Measurements from ENCODE around the gene ANKRD13A.
"Not testable (repeated sequence)": the region's sequence is repeated elsewhere in the genome, so short reads cannot be mapped to it uniquely, and the experiment has no call there.

Gene ANKRD13A

DNA sequence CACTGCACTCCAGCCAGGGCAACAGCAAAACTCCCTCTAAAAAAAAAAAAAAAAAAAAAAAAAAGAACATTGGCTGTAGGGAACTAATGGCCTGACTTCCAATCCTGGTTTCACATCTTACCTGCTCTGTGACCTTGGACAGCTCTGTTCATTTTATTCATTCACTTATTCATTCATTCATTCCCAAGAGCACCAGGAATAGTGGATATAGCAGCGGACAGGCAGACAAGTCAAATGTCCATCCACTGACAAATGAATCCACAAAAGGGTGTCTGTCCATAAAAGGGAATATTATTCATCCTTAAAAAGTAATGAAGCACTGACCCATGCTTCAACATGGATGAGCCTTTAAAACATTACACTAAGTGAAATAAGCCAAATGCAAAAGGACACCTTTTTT is 76.7 kb downstream of the ANKRD13A start:
- no peak overlapping the region for H3K4me3 ChIP-seq (ENCODE audit: low read depth, low read length)
- TF ChIP-seq CTCF (IDR thresholded peaks at IDR 0.05; ENCODE audit: control insufficient read depth, extremely low read depth, insufficient read depth): no peak
- DNase-seq (ENCODE audit: low read depth): no peak

DNA sequence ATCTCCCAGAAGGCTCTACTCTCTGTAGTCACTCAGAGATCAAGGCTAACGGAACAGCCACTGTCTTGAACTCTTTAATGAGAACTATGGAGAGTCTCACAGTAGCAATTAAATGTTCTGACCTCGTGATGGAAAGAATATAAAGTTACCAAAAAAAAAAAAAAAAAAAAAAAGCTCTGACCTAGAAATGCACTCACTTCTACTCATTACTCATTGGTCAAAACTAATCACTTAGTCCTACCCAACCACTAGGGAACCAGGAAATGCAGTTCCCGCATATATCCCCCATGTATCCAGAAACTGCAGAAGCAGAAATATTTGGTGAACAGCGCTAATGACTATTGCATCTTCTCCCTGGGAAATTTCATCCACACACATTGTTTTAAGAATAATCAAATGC is 78.6 kb downstream of the ANKRD13A start:
- DNase-seq (ENCODE audit: low read depth): no peak
- no peak for TF ChIP-seq CTCF (IDR thresholded peaks at IDR 0.05; ENCODE audit: control insufficient read depth, extremely low read depth, insufficient read depth)

DNA sequence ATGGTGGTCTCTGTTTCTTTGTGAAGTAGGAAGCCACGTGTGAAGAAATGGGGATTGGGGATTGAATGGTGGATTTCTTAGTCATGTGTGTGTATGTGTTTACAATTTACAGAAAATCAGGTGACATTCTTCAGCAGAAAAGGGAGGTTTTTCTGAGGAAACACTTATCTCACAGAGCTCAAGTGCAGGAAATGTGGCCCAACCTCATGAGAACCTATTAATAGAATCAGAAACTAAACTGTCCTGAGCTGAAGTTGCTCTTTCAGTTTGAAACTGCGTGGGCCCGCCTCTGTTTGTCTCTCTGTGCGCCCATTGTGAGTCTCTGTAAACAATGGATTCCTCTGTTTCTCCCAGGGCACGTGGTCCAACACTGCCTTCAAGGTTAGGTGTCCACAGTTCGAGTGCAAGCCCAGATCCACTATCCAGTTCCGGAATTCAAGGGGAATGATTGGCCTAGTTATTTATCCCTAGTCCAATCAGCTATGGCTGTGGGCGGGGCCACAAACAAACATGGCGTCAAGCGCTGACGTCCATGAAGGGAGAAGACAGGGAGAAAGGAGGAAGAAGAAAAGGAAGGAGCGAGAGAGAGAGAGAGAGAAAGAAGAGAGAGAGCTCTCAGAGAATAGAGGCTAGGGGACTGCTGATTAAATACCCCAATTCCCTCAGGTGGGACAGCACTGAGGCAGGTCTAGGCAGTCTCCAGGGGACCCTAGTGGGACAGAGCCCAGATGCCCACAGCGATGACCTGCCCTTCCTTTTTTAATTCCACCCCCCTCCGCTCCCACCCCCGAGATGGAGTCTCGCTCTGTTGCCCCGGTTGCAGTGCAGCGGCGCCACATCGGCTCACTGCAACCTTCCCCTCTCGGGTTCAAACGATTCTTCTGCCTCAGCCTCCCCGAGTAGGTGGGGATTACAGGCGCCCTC is 80.5 kb downstream of the ANKRD13A start:
- no peak overlapping the region for H3K4me3 ChIP-seq (ENCODE audit: low read depth, low read length)
- no peak for TF ChIP-seq CTCF (IDR thresholded peaks at IDR 0.05; ENCODE audit: control insufficient read depth, extremely low read depth, insufficient read depth)
- DNase-seq (ENCODE audit: low read depth): no peak

More for the DNA sequence above, 78.6 kb downstream of the ANKRD13A start:
- H3K4me3 ChIP-seq (ENCODE audit: low read depth, low read length): no peak overlapping the region

DNA sequence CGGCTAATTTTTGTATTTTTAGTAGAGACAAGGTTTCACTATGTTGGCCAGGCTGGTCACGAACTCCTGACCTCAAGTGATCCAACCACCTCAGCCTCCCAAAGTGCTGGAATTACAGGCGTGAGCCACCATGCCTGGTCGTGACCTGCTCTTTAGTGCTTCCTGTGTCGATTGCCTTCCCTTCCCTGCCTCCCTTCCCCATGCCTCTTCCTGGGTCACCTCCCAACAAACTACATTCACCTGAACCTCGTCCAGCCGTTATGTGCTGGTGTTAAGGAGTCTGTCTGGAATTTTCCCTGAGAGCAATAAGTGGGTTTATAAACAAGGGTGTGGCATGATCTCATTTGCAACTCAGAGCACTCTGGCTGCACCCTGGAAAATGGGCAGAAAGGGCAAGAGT is 81.2 kb downstream of the ANKRD13A start:
- no peak for DNase-seq (ENCODE audit: low read depth)
- no peak overlapping the region for H3K4me3 ChIP-seq (ENCODE audit: low read depth, low read length)
- TF ChIP-seq CTCF (IDR thresholded peaks at IDR 0.05; ENCODE audit: control insufficient read depth, extremely low read depth, insufficient read depth): no peak

DNA sequence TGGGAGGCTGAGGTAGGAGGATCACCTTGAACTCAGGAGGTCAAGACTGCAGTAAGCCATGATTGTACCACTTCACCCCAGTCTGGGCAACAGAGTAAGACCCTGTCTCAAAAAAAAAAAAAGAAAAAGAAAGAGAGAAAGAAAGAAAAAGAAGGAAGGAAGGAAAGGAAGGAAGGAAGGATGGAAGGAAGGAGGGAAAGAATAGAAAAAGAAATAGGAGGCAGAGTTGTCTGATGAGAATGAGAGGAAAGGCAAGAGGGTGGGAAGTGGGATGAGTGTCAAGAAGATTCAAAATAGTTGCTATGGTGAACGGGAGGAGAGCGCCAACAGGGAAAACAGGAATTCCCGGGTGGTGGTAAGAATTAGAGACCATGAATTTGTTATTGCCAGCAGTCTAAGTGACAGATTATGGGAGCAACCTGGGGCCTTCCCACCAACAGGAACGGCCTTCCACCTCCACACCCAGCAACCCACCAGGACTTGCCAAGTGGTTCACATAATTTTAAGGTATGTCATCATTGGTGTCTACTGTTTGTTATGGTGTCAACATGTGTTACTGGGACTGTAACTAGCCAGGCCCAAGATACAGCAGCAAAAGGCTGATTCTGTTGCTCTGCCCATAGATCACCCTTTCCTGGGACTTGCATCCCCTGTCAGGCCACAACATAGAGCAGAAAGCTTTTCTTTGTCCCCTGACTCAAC is 85.2 kb downstream of the ANKRD13A start:
- no peak overlapping the region for H3K4me3 ChIP-seq (ENCODE audit: low read depth, low read length)
- no peak for TF ChIP-seq CTCF (IDR thresholded peaks at IDR 0.05; ENCODE audit: control insufficient read depth, extremely low read depth, insufficient read depth)
- DNase-seq (ENCODE audit: low read depth): no peak

DNA sequence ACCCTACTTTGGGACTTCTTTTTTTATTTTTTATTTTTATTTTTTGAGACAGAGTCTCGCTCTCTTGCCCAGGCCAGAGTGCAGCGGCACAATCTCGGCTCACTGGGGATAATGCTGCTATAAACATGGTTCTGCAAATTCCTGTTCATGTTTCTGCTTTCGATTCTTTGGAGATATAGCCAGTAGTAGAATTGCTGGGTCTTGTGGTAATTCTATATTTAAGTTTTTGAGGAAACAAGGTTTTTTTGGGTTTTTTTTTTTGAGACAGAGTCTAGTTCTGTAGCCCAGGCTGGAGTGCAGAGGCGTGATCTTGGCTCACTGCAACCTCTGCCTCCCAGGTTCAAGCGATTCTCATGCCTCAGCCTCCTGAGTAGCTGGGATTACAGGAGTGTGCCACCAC is 89.0 kb downstream of the ANKRD13A start:
- not testable (repeated sequence) for DNase-seq (ENCODE audit: low read depth); H3K4me3 ChIP-seq (ENCODE audit: low read depth, low read length)

DNA sequence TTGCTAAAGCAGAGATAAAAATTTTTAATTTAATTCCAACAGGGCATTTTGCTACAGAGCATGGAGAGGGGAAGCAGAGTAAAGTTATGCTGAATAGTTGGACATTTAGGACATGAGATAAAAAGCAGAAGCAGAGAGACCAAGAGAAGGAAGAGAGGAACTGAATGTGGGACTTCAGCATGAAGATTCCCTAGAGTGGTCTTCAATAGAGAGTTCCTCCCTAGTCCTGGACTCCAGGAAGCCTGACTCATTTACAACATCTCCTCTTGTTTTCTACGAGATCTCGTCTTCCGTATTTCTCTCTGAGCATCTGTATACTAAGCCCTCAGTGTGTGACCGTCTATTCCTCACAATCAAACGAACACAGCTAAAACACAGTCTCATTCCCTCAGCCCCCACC is 89.7 kb downstream of the ANKRD13A start:
- DNase-seq (ENCODE audit: low read depth): no peak
- no peak overlapping the region for H3K4me3 ChIP-seq (ENCODE audit: low read depth, low read length)
- no peak for TF ChIP-seq CTCF (IDR thresholded peaks at IDR 0.05; ENCODE audit: control insufficient read depth, extremely low read depth, insufficient read depth)
